Tongue (tissue), 2 donors: Measurements from ENCODE around the gene CHRNG. TPM values are rescaled to one million over a fixed set of nuclear protein-coding genes. Genes with fewer than 3 reads are reported as not detected.

ENCODE experiments used
- DNase-seq: peaks from one replicate; pipeline ENCODE4 v3.0.0-alpha.2; 2015
- total RNA-seq: library from RNA; depleted of rRNA; stranded (reverse); fragments of >200 nt; gene quantifications from one replicate; pipeline ENCODE4 v1.2.3, GENCODE V29; 2014

Gene CHRNG
- total RNA-seq, 1 donor from 2014 or later: 19.5 TPM

DNA sequence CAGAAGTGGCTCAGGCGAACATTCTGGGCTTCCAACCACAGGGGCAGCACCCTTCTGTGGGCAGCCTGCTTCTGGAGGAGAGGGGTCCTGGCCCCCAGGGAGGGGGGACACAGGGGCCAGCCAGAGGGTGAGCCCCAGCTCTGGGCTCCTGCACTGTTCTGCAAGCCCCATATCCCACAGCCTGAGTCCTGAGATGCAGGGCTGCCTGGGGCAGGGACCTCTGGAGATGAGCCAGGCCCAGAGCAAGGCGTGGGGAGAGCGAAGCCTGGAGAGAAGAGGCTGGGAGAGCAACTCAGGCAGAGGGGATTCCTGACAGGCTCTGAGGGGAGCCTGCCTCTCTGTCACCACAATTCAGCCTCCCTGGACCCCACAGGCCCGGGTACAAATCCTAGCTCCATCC, 32.8 kb upstream of the CHRNG start:
- DNase-seq: no peak

DNA sequence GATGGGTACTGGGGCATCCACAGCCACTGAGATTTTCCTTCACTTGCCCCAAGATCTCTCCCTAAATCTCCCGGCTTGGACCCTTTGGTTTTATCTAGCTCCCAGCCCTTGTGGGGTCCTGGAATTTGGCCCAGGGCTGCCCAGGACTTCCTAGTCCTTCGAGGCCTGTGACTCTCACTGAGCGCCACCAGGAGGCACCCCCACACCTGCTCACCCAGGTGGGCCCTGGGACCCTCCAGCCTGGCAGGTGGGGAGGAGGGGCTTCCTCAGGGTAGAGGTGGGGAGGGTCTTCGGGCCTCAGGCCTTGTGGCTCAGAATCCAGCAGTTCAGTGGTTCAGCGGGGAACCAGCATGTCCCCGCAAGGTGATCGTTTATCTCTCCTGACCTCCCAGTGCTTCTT, 31.2 kb upstream of the CHRNG start:
- no peak for DNase-seq

DNA sequence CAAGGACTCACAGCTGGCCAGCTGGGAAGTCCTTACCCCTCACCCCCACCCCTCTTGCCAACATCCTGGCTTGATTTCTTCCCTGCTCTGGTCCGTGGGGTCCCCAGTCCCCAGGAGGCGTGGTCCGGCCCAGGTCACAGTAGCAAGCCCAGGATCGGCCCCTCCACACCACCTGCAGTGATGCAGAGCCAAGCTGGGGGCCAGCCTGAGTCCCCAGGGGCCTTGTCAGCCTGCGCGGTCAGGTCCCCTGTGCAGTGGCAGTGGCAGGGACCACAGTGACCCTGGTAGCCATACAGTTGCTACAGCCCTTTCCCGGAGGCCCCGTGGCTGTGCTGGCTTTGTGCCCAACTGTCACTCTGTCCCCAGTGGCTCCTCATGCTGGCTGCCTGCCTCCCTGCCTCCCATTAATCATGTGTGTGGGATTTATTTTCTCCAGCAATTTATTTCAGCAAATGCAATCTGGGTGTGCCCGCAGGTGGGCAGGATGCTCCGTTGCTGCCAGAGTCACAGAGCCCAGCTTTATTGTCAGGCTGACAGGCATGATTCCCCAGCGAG, 28.1 kb upstream of the CHRNG start:
- no peak for DNase-seq

DNA sequence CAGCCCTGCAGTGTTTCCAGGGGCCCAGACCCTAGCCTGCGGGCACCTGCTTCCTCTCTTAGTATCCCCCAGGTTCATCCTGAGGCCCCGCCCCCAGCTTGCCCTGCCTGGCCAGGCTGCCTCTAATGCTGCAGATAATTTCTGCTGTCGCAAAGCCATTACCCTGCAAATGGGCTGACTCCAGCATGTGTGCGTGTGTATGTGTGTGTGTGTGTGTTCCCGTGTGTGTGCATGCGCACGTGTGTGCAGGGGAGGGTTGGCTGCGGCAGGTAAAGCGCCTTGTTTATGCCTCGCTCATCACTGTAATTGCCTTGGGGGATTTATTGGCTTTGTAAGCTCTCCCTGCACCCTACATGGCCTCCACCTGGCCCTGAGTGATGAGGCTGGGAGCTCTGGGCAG, 26.9 kb upstream of the CHRNG start:
- peak; percentile 65 for DNase-seq

GRCh38 chr2:232513353-232513752, 26.1 kb upstream of the CHRNG start:
- no peak for DNase-seq

DNA sequence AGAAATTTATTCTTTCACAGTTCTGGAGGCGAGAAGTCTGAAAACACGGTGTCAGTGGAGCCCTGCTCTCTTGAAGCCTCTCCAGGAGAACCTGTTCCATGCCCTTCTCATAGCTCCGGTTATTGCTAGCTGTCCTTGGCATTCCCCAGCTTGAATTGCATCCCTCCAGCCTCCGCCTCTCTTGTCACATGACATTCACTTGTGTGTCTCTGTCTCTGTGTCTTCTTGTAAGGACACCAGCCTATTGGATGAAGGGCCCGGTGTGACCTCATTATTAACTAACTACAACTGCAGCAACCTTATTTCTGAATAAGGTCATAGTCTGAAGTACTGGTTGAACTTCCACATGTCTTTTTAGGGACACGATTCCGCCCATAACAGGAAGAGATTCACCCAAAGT, 23.9 kb upstream of the CHRNG start:
- no peak for DNase-seq

- DNase-seq: no peak
These were observed 22.9 kb upstream of the CHRNG start for GRCh38 chr2:232516551-232516950.

GRCh38 chr2:232518844-232519243, 20.6 kb upstream of the CHRNG start:
- DNase-seq: no peak

- no peak for DNase-seq
These were observed 19.7 kb upstream of the CHRNG start, which contains the start of gene PRSS56 for GRCh38 chr2:232519581-232520438. PRSS56 (plus strand) TSS chr2:232520388; CDS start chr2:232520599, 211 bp downstream.

DNA sequence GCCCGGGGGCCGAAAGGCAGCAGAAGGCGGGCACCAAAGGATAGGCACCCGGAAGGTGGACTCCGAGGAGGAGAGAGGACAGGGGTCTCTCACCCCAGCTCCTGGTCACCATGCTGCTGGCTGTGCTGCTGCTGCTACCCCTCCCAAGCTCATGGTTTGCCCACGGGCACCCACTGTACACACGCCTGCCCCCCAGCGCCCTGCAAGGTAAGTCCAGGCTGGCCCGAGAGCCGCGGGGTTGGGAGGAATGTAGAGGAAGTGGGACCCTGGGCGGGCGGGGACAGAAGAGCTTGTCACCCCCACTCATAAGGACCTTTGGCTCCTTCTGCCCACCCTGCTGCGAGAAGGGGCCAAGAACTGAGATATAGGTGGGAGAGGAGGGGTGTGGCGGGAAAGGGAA, 19.0 kb upstream of the CHRNG start:
- DNase-seq: no peak

DNA sequence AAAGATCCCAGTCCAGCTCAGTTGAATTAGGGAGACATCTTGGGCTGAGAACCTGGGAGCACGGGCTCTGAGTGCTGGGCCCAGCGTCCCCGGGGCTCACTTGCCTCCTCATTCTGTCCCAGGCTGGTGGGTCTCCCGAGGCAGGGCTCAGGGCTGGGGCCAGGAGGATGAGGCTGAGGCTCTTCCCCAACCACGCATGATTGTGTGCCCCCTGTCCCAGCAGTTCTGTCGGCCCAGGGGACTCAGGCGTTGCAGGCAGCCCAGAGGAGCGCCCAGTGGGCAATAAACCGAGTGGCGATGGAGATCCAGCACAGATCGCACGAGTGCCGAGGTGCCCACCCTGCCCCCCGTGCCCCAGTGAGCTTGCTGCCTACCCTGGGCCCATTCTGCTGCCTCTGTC, 18.4 kb upstream of the CHRNG start:
- DNase-seq: no peak

DNA sequence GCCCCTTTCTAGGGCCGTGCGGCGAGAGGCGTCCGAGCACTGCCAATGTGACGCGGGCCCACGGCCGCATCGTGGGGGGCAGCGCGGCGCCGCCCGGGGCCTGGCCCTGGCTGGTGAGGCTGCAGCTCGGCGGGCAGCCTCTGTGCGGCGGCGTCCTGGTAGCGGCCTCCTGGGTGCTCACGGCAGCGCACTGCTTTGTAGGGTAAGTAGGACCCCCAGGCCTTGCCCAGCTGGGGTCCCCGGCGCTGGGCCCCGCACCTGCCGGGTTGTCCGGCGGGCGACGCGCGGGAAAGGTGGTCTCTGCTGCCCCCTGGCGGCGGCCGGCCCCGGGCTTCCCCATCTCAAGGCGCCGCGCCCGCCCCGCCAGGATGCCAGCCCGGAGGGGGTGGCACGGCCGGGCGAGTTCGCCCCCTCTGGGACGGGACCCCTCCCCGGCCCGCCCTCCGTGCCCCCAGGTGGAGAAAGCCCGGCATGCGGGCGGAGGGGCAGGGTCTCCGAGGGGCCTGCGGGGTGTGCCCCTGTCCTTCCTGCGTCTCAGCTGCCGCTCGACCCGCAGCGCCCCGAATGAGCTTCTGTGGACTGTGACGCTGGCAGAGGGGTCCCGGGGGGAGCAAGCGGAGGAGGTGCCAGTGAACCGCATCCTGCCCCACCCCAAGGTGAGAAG, 17.4 kb upstream of the CHRNG start:
- DNase-seq: peak; percentile 73

DNA sequence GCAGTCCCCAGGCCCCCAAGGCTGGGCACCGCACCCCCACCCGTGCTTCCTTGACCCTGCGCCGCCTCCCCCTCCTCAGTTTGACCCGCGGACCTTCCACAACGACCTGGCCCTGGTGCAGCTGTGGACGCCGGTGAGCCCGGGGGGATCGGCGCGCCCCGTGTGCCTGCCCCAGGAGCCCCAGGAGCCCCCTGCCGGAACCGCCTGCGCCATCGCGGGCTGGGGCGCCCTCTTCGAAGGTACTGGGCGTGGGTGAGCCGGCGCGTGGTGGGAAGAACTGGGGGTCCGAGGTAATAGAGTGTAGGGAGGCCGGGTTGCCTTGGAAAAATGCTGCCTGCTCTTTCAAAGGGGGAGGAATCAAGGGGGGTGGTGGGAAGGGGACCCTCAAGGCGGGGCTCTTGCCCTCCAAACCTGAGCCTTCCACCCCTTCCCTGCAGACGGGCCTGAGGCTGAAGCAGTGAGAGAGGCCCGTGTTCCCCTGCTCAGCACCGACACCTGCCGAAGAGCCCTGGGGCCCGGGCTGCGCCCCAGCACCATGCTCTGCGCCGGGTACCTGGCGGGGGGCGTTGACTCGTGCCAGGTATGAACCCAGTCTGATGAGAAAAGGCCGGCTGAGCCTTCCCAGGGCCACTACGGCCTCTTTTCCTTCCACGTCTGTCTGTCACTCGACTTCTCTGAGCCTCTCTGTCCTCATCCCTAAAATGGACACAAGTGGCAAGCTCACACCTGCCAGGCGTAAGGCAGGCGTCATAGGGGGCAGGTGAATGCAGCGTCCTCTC, 16.7 kb upstream of the CHRNG start:
- no peak for DNase-seq

DNA sequence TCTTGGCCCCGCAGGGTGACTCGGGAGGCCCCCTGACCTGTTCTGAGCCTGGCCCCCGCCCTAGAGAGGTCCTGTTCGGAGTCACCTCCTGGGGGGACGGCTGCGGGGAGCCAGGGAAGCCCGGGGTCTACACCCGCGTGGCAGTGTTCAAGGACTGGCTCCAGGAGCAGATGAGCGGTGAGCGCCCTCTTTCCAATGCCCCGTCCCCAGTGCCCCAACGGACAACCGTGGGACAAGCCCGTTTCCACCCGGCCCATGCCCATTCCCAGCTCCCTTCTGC, 16.1 kb upstream of the CHRNG start:
- no peak for DNase-seq

DNA sequence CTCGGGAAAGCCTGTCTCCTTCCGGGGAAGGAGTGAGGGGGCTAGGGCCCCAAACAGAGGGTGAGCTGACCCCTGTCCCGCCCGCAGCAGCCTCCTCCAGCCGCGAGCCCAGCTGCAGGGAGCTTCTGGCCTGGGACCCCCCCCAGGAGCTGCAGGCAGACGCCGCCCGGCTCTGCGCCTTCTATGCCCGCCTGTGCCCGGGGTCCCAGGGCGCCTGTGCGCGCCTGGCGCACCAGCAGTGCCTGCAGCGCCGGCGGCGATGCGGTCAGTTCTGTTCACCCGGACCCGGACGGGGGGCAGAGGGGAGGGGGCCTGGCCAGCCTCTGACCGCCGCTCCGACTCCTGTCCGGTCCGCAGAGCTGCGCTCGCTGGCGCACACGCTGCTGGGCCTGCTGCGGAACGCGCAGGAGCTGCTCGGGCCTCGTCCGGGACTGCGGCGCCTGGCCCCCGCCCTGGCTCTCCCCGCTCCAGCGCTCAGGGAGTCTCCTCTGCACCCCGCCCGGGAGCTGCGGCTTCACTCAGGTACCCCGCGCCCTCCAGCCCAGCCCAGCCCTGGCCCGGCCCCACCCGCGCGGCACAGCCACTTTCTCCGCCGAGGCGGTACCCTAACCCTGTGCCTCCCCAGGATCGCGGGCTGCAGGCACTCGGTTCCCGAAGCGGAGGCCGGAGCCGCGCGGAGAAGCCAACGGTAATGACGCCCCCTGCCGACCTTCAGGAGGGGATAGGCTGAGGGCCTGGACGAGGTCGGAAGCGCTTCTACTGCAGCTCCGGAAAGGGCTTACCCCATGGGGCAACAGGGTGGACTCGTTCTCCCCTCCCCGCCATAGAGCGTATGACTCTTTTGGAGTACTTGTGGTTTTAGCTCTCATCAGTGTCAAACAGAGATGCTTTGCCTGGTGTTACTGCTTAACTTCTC, 15.6 kb upstream of the CHRNG start:
- peak; percentile 77 for DNase-seq

DNA sequence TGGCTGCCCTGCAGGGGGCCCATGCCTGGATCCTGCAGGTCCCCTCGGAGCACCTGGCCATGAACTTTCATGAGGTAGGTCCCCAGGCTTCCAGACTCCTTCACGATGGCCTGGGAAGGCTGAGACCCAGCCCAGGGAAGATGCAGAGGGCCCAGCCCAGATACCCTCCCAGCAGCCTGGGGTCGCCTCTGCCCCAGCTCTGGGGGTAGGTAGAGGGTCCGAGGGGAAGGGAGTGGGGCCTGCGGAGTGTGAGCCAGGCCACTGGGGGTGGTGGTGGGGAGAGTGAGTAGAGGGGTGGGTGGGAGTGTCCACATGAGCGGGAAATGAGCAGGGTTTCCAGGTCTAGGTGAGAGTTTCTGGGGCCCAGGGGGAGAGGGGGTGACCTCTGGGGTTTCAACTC, 14.7 kb upstream of the CHRNG start:
- DNase-seq: no peak

DNA sequence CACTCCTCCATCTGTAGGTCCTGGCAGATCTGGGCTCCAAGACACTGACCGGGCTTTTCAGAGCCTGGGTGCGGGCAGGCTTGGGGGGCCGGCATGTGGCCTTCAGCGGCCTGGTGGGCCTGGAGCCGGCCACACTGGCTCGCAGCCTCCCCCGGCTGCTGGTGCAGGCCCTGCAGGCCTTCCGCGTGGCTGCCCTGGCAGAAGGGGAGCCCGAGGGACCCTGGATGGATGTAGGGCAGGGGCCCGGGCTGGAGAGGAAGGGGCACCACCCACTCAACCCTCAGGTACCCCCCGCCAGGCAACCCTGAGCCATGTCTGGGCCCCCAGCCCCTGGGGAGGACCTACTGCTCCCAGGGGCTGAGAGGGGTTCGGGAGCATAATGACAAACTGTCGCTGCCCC, 14.3 kb upstream of the CHRNG start:
- no peak for DNase-seq

DNA sequence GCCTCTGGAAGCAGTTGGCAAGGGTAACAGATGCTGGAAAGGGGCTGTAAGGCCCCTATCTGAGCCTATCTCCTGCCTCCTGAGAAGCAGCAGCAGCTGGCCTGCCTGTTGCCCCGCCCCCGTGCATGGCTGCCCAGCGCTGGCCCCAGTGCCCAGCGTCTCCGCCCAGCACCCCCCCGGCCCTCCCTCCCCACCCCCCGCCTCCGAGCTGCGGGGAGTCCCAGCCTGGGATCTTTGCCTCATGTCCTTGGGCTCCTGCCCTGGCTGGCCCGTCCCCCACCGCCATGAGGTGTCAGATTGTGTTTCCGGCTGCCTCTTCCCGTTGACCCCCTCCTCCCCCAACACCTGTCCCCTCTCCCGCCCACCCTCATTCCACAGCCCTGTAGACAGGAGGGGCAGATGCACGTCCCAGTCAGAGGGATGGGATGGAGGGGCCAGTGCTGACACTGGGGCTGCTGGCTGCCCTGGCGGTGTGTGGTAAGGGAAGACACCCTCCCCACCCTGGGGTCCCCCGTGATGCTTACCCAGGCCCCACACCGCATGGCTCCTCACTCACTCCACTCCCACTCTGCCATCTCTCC, 13.6 kb upstream of the CHRNG start, which contains the start of gene CHRND:
Gene CHRND (plus strand): TSS at position 370 of the 581 bp plus-strand sequence. CDS start 56 bp downstream, at position 426.
- DNase-seq: peak; percentile 96

GRCh38 chr2:232526372-232526941, 13.0 kb upstream of the CHRNG start:
- peak; percentile 71 for DNase-seq

- DNase-seq: no peak
These were observed 11.5 kb upstream of the CHRNG start for GRCh38 chr2:232527905-232528470.
